K562 (cell line): ENCODE data around the gene SIDT2. TPM values are rescaled to one million over a fixed set of nuclear protein-coding genes. Genes with fewer than 3 reads are reported as not detected.
A peak's percentile ranks its signal among the peaks of the same experiment; 100 is the strongest.

Source experiments
- ATAC-seq: fragments of 200-7000 bp; cut with Tn5 transposase; 3 replicates; pipeline ENCODE4 v1.9.1; 2020; ENCODE audit warnings: moderate library complexity
- Bru-seq: library from RNA; stranded (reverse); fragments of 400-500 nt; gene quantifications from one replicate; lab custom pipeline; 2021; lab: Mats Ljungman, UMichigan
- BruChase-seq, 2 experiments: library from RNA; stranded (reverse); fragments of 400-500 nt; gene quantifications; one replicate each; lab custom pipeline; 2021; lab: Mats Ljungman, UMichigan
- BruUV-seq: library from RNA; stranded (reverse); fragments of 400-500 nt; replicated peaks from 2 replicates; lab custom pipeline; 2021; lab: Mats Ljungman, UMichigan
- CTCF ChIA-PET: fragments of 300-600 bp; formaldehyde crosslinking; extraction: SDS; loops from one replicate; lab custom pipeline; 2021; ENCODE audit warnings: low intra/inter-chr PET ratio; lab: Yijun Ruan, JAX
- POLR2A ChIA-PET: fragments of 300-600, 350-650 bp; sonication (Branson Sonifier 250); formaldehyde crosslinking; extraction: SDS; loops from one replicate; lab custom pipeline; 2021; ENCODE audit warnings: antibody characterized with exemption, inconsistent platforms; lab: Yijun Ruan, JAX
- DNase-seq, 4 experiments: peaks; one replicate each; pipeline versions ENCODE4 v3.0.0 to v3.0.0-alpha.2; 2011 to 2018; ENCODE audit warnings: low spot score in 3 of 4, mixed read lengths in 3 of 4; ENCODE audit errors: extremely low read depth in 1 of 4
- FAIRE-seq: peaks from 2 replicates; lab custom pipeline; 2011; peaks lifted over from hg19 to GRCh38; lab: Jason Lieb, UNC
- H2AFZ ChIP-seq: 2 replicates; pipeline ENCODE4 v1.6.0; 2011; ENCODE audit warnings: low read depth, low read length, control low read depth, inconsistent platforms
- H3K27ac ChIP-seq: fragments of 200-600 bp; 3 replicates; pipeline ENCODE4 v1.8.0; 2011; ENCODE audit warnings: low read depth, mild to moderate bottlenecking, control low read depth, inconsistent platforms, low read length, moderate library complexity, mixed read lengths; ENCODE audit errors: extremely low read depth
- H3K27me3 ChIP-seq, 2 experiments: fragments of 300-600 bp in 1 of 2; 2 replicates in 1 of 2; 3 replicates in 1 of 2; pipeline versions ENCODE4 v1.6.0 to v1.8.0; 2011; ENCODE audit warnings: inconsistent platforms in 2 of 2, low read length in 2 of 2, mild to moderate bottlenecking in 1 of 2, mixed read lengths in 1 of 2, moderate library complexity in 1 of 2; ENCODE audit not compliant: control insufficient read depth in 2 of 2, insufficient read depth in 2 of 2
- H3K36me3 ChIP-seq: fragments of 300-600 bp; 3 replicates; pipeline ENCODE4 v1.8.0; 2011; ENCODE audit warnings: mild to moderate bottlenecking, low read length, inconsistent platforms; ENCODE audit not compliant: control insufficient read depth, insufficient read depth
- H3K4me1 ChIP-seq, 2 experiments: fragments of 200-600 bp in 1 of 2; replicated peaks in 1 of 2; 2 replicates in 1 of 2; 3 replicates in 1 of 2; pipeline versions ENCODE4 v1.5.1 to v1.8.0; 2011; ENCODE audit warnings: inconsistent platforms in 2 of 2, low read length in 2 of 2, mild to moderate bottlenecking in 1 of 2, mixed read lengths in 1 of 2, moderate library complexity in 1 of 2; ENCODE audit not compliant: control insufficient read depth in 2 of 2, insufficient read depth in 2 of 2
- H3K4me2 ChIP-seq: 2 replicates; pipeline ENCODE4 v1.6.1; 2011; ENCODE audit warnings: low read length, control low read depth, inconsistent platforms, mixed read lengths; ENCODE audit not compliant: insufficient read depth
- H3K4me3 ChIP-seq: fragments of 200-600 bp; sonication (generic), shearing (Covaris generic); 2 replicates; pipeline ENCODE4 v1.5.1; 2016; ENCODE audit warnings: control low read depth, inconsistent platforms
- H3K79me2 ChIP-seq: fragments of 200-600 bp; 3 replicates; pipeline ENCODE4 v1.8.0; 2011; ENCODE audit warnings: low read length, inconsistent platforms; ENCODE audit not compliant: control insufficient read depth, insufficient read depth
- H3K9ac ChIP-seq, 2 experiments: 2 replicates each; pipeline versions ENCODE4 v1.6.0 to v1.6.1; 2011; ENCODE audit warnings: low read depth in 2 of 2, low read length in 2 of 2, control low read depth in 1 of 2, inconsistent platforms in 1 of 2, mild to moderate bottlenecking in 1 of 2, mixed read lengths in 1 of 2; ENCODE audit not compliant: insufficient read depth in 1 of 2
- H3K9me1 ChIP-seq: one replicate; pipeline ENCODE4 v1.6.0; 2011; ENCODE audit warnings: inconsistent platforms, mild to moderate bottlenecking, low read length, moderate library complexity; ENCODE audit not compliant: control insufficient read depth, insufficient read depth
- H3K9me3 ChIP-seq: replicated peaks from 2 replicates; pipeline ENCODE4 v1.5.1; 2011; ENCODE audit warnings: low read depth, low read length, inconsistent platforms; ENCODE audit not compliant: control insufficient read depth, insufficient read depth
- H4K20me1 ChIP-seq: replicated peaks from 2 replicates; pipeline ENCODE4 v1.6.1; 2011; ENCODE audit warnings: low read length, inconsistent platforms, mixed read lengths; ENCODE audit not compliant: control insufficient read depth, insufficient read depth
- GABPB1 ChIP-seq: sonication (generic); formaldehyde crosslinking; IDR thresholded peaks from 2 replicates; pipeline ENCODE4 v1.8.0; 2022; ENCODE audit warnings: mild to moderate bottlenecking, missing genetic modification reagents
- KAT7 ChIP-seq: sonication (generic); formaldehyde crosslinking; IDR thresholded peaks from 2 replicates; pipeline ENCODE4 v1.8.0; 2022; ENCODE audit warnings: missing genetic modification reagents, mild to moderate bottlenecking, borderline replicate concordance
- L3MBTL2 ChIP-seq: fragments of 450-650 bp; IDR thresholded peaks from 2 replicates; pipeline ENCODE4 v1.6.1; 2016; ENCODE audit warnings: mild to moderate bottlenecking, moderate library complexity
- NFYB ChIP-seq: IDR thresholded peaks from 2 replicates; pipeline ENCODE4 v1.6.1; 2011; ENCODE audit warnings: mild to moderate bottlenecking, moderate library complexity; ENCODE audit not compliant: insufficient read length; ENCODE audit errors: extremely low read depth
- RBFOX2 ChIP-seq: fragments of 200-400 bp; formaldehyde crosslinking; IDR thresholded peaks from 2 replicates; pipeline ENCODE4 v1.6.1; 2017; ENCODE audit warnings: low read depth, mild to moderate bottlenecking, low read length, moderate library complexity
- ZNF224 ChIP-seq: sonication (generic); formaldehyde crosslinking; IDR thresholded peaks from 2 replicates; pipeline ENCODE4 v1.8.0; 2022; ENCODE audit warnings: mild to moderate bottlenecking, missing genetic modification reagents
- WGBS: fragments of 100-300 bp; shearing (Covaris generic); methylation state at CpG from one replicate; pipeline ENCODE4 v1.1.6; 2016; ENCODE audit warnings: low coverage, mixed read lengths; ENCODE audit not compliant: insufficient coverage; ENCODE audit errors: missing lambda C conversion rate; 5-methylcytosine and 5-hydroxymethylcytosine counted together
- in situ Hi-C: fragments of 300-500 bp; cut with MboI; formaldehyde crosslinking; loops from 4 replicates; pipeline ENCODE4 v1.15.0; 2018; ENCODE audit warnings: inconsistent platforms, mixed read lengths
- intact Hi-C: fragments of 100-400 bp; cut with micrococcal nuclease; formaldehyde crosslinking; loops from 2 replicates; pipeline ENCODE4 v1.14.2; 2022
- long read RNA-seq, 3 experiments: library from polyadenylated mRNA in 2 of 3; library from RNA in 1 of 3; unstranded in 2 of 3; stranded (forward) in 1 of 3; transcript quantifications; one replicate each; pipeline ENCODE4 v2.0.0, GENCODE V29; 2019 to 2022
- polyA minus RNA-seq, 3 experiments: library from RNA; depleted of rRNA, polyadenylated mRNA; stranded (reverse); fragments of >200 nt; gene quantifications; 2 replicates each; pipeline ENCODE4 v1.2.3, GENCODE V29; 2011
- polyA plus RNA-seq, 8 experiments: library from polyadenylated mRNA; depleted of rRNA in 4 of 8; stranded (reverse) in 5 of 8; unstranded in 3 of 8; fragments of >200 nt; fragmentation: Nextera tagmentation in 2 of 8; fragmentation: Illumina TruSeq in 1 of 8; extraction: Ambion mirVana in 2 of 8; extraction: Trizol in 1 of 8; gene quantifications; 2 replicates each; pipeline versions ENCODE4 v1.2.1 to v1.2.3, GENCODE V29; 2011 to 2014; ENCODE audit warnings: inconsistent platforms in 1 of 8, missing spikeins in 1 of 8
- total RNA-seq, 7 experiments: library from RNA; depleted of rRNA in 6 of 7; stranded (reverse); fragments of >200 nt in 6 of 7; fragmentation: Illumina TruSeq in 2 of 7; extraction: Trizol in 2 of 7; gene quantifications; 2 replicates each; pipeline versions ENCODE4 v1.2.1 to v1.2.3, GENCODE V29; 2011 to 2021; ENCODE audit warnings: low replicate concordance in 1 of 7
- TF ChIP-seq, protein P1 (sequence below), 2 experiments: fragments of 450-650 bp in 1 of 2; sonication (generic) in 1 of 2; formaldehyde crosslinking in 1 of 2; IDR thresholded peaks in 1 of 2; conservative IDR thresholded peaks in 1 of 2; 2 replicates each; pipeline versions ENCODE4 v1.6.1 to v1.8.1; 2016 to 2023; ENCODE audit warnings: mild to moderate bottlenecking in 2 of 2, moderate library complexity in 2 of 2, inconsistent platforms in 1 of 2, missing genetic modification reagents in 1 of 2
- TF ChIP-seq, protein P2 (sequence below): sonication (generic); formaldehyde crosslinking; IDR thresholded peaks from 2 replicates; pipeline ENCODE4 v1.8.0; 2022; ENCODE audit warnings: mild to moderate bottlenecking, missing genetic modification reagents

SIDT2 gene
- 140 and 344 TPM in 2 replicates for total RNA-seq (2011; cell fraction: chromatin; rRNA removed; ENCODE audit: low replicate concordance)
- 167 and 174 TPM in 2 replicates for total RNA-seq (2011; cell fraction: nucleolus; rRNA removed)
- total RNA-seq (2011; cell fraction: nucleoplasm; rRNA removed): 143 and 150 TPM in 2 replicates
- total RNA-seq (2014; rRNA removed): 5.9 and 7.1 TPM in 2 replicates
- total RNA-seq (2014; rRNA removed; fragmentation: Illumina TruSeq; extraction: Trizol): 4.4 and 6.5 TPM in 2 replicates
- 6.1 and 7.0 TPM in 2 replicates for total RNA-seq (2015; rRNA removed; fragmentation: Illumina TruSeq; extraction: Trizol)
- total RNA-seq (2021): 17.7 and 20.2 TPM in 2 replicates
- 11.5 and 21.7 TPM in 2 replicates for polyA plus RNA-seq (2011; rRNA removed)
- 11.6 and 15.7 TPM in 2 replicates for polyA plus RNA-seq (2011; cell fraction: cytosol; rRNA removed)
- polyA plus RNA-seq (2011; cell fraction: nucleus; rRNA removed): 117 and 144 TPM in 2 replicates
- polyA plus RNA-seq (2012): 15.7 and 22.6 TPM in 2 replicates
- polyA plus RNA-seq (2014; fragmentation: Illumina TruSeq; extraction: Trizol): 14.4 and 15.6 TPM in 2 replicates
- polyA plus RNA-seq (2014; fragmentation: Nextera tagmentation; extraction: Ambion mirVana): 1 to 10 TPM; 2.4 to 3.6 TPM
- polyA plus RNA-seq (2014; rRNA removed): 14.1 and 22.2 TPM in 2 replicates
- polyA minus RNA-seq (2011; rRNA and poly(A)+ RNA removed): 16.3 and 17.1 TPM in 2 replicates
- 14.1 and 17.0 TPM in 2 replicates for polyA minus RNA-seq (2011; cell fraction: cytosol; rRNA and poly(A)+ RNA removed)
- 32.9 and 48.4 TPM in 2 replicates for polyA minus RNA-seq (2011; cell fraction: nucleus; rRNA and poly(A)+ RNA removed)
- Bru-seq, nascent RNA: percentile 58 among the genes with signal in this experiment
- percentile 64 among the genes with signal in this experiment for BruChase-seq, experiment 1, labeled RNA remaining after a 2-hour chase
- percentile 70 among the genes with signal in this experiment for BruChase-seq, experiment 2, labeled RNA remaining after a 6-hour chase
- long read RNA-seq, experiment 1, partial matches to known transcripts: 11 of 44 reads
- long read RNA-seq, experiment 1, other reads (novel, unspliced or antisense): 32 of 44 reads
- long read RNA-seq, experiment 2, full-length matches to known transcripts: 6 of 12 reads
- long read RNA-seq, experiment 2, partial matches to known transcripts: 2 of 12 reads
- long read RNA-seq, experiment 2, other reads (novel, unspliced or antisense): 4 of 12 reads
- long read RNA-seq, experiment 3, partial matches to known transcripts: 0 of 1 reads
- long read RNA-seq, experiment 3, other reads (novel, unspliced or antisense): 1 of 1 reads

DNA sequence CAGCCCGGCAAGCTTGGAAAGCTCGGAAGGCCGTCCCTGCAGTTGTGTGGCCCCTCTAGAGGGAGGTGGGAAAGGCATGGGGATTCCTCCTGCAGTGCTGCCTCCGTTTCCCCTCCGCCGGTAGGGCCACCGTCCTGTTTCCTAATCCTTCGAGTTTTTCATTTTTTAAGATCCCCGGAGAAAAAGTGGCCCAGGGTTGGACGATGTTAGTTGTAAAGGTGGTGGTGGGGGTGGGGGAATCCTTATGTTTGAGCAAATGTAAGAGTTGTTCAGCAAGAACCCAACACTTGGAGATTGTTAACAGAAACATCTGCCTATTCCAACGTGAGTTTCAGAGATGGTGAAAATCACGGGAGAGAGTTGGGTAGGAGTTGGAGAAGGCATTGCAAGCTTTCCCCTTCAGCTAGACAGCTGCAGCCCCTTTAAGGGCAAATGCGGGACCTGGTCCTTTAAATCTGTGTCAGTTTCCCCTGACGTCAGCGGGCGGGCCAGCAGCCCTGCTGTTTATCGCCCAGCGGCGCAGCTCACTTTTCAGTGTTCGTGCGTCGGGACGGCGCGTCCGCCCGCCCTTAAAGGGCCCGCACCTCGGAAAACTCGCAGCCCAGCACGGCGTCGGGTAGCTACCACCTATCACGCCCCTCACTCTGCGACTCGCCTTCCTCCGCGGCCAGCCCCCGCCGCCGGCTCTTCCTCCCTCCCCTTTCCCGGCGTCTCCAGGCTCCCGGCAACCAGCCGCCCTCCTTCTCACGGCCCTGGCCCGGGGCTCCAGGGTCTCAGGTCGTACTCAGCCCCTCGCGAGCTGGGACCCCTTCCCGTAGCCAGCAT, at the start of gene SIDT2:
SIDT2 (plus strand) TSS at position 534 of the 825 bp plus-strand sequence. CDS start 521 bp downstream, outside the sequence.
- H3K4me1 ChIP-seq: peaks cover 30 to 46% of the 10 kb centered on the region in 2 experiments
- no TSS peak for BruUV-seq
- H3K9ac ChIP-seq: peak within 1 kb of the TSS; percentile 69 to 91
- no peaks in the 10 kb centered on the region for H4K20me1 ChIP-seq
- peaks cover 18% of the 10 kb centered on the region for H3K79me2 ChIP-seq
- CTCF ChIA-PET: interaction anchor here (0.5 kb wide), 1 partner anchor 54 kb away, joined by 4 read pairs; the partner anchor contains the start of gene PCSK7
- no peaks in the 10 kb centered on the region for H3K9me1 ChIP-seq
- WGBS: 6% methylated on average over 31 of the region's 51 CpGs
- FAIRE-seq (peak; percentile 89), DNase-seq (peak; percentile 86 to 95 (median 88)), ATAC-seq (peak; percentile 94)
- POLR2A ChIA-PET: interaction anchor here (0.6 to 3.5 kb wide), 6 partner anchors 12 to 174 kb away, joined by 3 to 17 read pairs (median 6); partner anchors contain the start of gene PAFAH1B2
- peak within 1 kb of the TSS; percentile 49 for H3K4me3 ChIP-seq
- peak within 1 kb of the TSS; percentile 86 for H3K4me2 ChIP-seq
- no peaks in the 10 kb centered on the region for H3K9me3 ChIP-seq
- H3K36me3 ChIP-seq: peaks cover 17% of the 10 kb centered on the region
- H3K27me3 ChIP-seq: no peaks in the 10 kb centered on the region
- intact Hi-C loops (loop anchor here (2.0 kb wide), 1 partner anchor 34 kb away; the partner anchor contains the start of gene PAFAH1B2), in situ Hi-C loops (no loop called here)
- H2AFZ ChIP-seq: peak within 1 kb of the TSS; percentile 82
- H3K27ac ChIP-seq: peak within 1 kb of the TSS; percentile 70
- TF ChIP-seq, protein P1, sequence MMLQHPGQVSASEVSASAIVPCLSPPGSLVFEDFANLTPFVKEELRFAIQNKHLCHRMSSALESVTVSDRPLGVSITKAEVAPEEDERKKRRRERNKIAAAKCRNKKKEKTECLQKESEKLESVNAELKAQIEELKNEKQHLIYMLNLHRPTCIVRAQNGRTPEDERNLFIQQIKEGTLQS (IDR thresholded peaks at IDR 0.05): peak; percentile 69; the same call in 1 of the 2 replicates
- TF ChIP-seq, protein P1 (CRISPR knock-in tag; conservative IDR thresholded peaks at IDR 0.05): no peak
- TF ChIP-seq GABPB1 (peak; percentile 33; the same call in 1 of the 2 replicates), ZNF224 (CRISPR knock-in tag) (no peak), KAT7 (CRISPR knock-in tag) (0 out of 2 replicates have a peak, but pooled peaks have one; percentile 57), L3MBTL2 (0 out of 2 replicates have a peak, but pooled peaks have one; percentile 2), RBFOX2 (peak; percentile 82), NFYB (peak; percentile 28)
- TF ChIP-seq, protein P2, sequence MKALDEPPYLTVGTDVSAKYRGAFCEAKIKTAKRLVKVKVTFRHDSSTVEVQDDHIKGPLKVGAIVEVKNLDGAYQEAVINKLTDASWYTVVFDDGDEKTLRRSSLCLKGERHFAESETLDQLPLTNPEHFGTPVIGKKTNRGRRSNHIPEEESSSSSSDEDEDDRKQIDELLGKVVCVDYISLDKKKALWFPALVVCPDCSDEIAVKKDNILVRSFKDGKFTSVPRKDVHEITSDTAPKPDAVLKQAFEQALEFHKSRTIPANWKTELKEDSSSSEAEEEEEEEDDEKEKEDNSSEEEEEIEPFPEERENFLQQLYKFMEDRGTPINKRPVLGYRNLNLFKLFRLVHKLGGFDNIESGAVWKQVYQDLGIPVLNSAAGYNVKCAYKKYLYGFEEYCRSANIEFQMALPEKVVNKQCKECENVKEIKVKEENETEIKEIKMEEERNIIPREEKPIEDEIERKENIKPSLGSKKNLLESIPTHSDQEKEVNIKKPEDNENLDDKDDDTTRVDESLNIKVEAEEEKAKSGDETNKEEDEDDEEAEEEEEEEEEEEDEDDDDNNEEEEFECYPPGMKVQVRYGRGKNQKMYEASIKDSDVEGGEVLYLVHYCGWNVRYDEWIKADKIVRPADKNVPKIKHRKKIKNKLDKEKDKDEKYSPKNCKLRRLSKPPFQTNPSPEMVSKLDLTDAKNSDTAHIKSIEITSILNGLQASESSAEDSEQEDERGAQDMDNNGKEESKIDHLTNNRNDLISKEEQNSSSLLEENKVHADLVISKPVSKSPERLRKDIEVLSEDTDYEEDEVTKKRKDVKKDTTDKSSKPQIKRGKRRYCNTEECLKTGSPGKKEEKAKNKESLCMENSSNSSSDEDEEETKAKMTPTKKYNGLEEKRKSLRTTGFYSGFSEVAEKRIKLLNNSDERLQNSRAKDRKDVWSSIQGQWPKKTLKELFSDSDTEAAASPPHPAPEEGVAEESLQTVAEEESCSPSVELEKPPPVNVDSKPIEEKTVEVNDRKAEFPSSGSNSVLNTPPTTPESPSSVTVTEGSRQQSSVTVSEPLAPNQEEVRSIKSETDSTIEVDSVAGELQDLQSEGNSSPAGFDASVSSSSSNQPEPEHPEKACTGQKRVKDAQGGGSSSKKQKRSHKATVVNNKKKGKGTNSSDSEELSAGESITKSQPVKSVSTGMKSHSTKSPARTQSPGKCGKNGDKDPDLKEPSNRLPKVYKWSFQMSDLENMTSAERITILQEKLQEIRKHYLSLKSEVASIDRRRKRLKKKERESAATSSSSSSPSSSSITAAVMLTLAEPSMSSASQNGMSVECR (CRISPR knock-in tag): peak; percentile 39; the same call in 1 of the 2 replicates
